ENCODE results near the gene HNRNPA2B1. TPM values are rescaled to one million over a fixed set of nuclear protein-coding genes. Genes with fewer than 3 reads are reported as not detected.
"Not testable (repeated sequence)": the region's sequence is repeated elsewhere in the genome, so short reads cannot be mapped to it uniquely, and the experiment has no call there.

The HNRNPA2B1 gene
- total RNA-seq, 1 donor from 2014 or later: 723 TPM

DNA sequence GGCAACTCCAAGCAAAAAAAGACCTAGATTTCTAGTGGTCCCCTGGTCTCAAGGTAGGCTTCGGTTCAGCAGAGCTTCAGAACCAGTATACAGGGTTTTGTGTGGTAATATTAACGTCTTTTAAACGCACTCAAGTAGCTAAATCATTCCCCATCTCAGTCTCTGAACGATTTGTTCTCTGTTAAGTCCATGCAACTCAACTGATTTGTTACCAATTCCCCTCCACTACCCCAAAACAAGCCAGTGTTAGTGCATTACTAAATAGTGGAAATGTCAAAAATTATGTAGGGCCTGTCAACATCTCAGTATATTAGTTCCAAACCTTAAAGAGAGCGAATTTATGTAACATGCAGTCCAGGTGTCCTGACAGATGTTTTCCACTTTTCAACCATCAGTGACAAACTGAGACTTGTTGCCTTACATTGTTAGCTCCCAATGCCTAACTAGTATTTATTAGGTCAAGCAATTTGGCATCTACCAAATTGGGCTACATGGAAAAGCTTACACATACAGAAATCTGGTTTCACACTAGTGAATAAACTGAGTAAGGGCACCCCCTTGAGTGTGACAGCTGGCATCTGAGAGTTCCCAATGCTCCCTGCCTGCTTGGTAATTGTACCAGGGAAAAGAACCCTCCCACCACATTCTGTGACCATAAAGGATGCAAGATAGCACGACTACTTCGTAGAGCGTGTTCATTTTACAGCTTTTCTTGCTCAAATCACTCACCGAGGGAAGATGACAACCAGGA lies 12.2 kb downstream of the HNRNPA2B1 start:
- no peak overlapping the region for H3K4me3 Mint-ChIP-seq

DNA sequence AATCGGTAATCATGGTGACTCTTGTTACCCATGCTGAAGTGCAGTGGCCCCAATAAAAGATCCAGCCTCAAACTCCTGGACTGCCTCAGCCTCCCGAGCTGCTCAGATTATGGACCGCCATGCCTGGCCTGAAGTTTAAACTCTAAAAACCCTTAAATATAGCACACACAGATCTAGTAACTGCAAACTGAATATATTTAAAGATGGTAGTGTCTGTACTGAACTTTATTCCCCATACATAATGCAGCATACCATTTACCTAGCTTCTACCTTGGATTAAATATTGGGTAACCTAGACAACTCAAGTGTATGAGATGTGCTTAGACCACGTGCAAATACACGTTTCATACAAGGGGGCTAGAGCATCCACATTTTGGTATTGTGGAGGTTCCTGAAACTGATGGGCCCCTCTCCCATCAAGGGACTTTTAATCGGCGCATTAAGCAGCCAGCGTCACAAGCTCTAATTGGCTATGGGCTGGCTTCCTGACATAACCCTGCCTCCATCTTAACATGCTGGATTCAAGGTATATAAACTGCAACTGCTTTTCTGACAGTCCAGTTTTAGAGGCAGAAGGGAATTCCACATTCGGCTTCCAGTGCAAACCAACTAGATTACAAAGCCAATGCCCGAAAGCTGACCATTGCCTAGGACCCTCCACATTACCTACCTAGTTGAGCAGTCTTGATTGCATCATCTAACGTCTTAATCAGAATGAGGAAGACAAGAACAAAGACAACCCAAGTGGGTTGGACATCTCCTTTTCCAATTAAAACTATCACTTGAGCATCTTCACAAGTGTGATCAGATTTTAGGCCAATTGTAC lies 13.0 kb downstream of the HNRNPA2B1 start:
- DNase-seq (ENCODE audit: low spot score in 2 of 2, unreplicated experiment in 2 of 2): no peak
- H3K27ac Mint-ChIP-seq: peak overlapping the region; percentile 86
- no peaks in the 10 kb centered on the region for H3K27me3 Mint-ChIP-seq (ENCODE audit: low read depth)
- H3K4me3 Mint-ChIP-seq: no peak overlapping the region
- TF ChIP-seq CTCF (IDR thresholded peaks at IDR 0.05; ENCODE audit: unreplicated experiment): no peak
- H3K9me3 Mint-ChIP-seq: no peaks in the 10 kb centered on the region
- peaks cover 17% of the 10 kb centered on the region for H3K4me1 Mint-ChIP-seq
- peaks cover 23% of the 10 kb centered on the region for H3K36me3 Mint-ChIP-seq

More for the DNA sequence above, 12.2 kb downstream of the HNRNPA2B1 start:
- H3K4me1 Mint-ChIP-seq: peaks cover 24% of the 10 kb centered on the region
- peak overlapping the region; percentile 22 for H3K27ac Mint-ChIP-seq
- no peaks in the 10 kb centered on the region for H3K27me3 Mint-ChIP-seq (ENCODE audit: low read depth)
- H3K36me3 Mint-ChIP-seq: peaks cover 31% of the 10 kb centered on the region
- no peaks in the 10 kb centered on the region for H3K9me3 Mint-ChIP-seq
- DNase-seq (ENCODE audit: low spot score in 2 of 2, unreplicated experiment in 2 of 2): no peak
- no peak for TF ChIP-seq CTCF (IDR thresholded peaks at IDR 0.05; ENCODE audit: unreplicated experiment)

DNA sequence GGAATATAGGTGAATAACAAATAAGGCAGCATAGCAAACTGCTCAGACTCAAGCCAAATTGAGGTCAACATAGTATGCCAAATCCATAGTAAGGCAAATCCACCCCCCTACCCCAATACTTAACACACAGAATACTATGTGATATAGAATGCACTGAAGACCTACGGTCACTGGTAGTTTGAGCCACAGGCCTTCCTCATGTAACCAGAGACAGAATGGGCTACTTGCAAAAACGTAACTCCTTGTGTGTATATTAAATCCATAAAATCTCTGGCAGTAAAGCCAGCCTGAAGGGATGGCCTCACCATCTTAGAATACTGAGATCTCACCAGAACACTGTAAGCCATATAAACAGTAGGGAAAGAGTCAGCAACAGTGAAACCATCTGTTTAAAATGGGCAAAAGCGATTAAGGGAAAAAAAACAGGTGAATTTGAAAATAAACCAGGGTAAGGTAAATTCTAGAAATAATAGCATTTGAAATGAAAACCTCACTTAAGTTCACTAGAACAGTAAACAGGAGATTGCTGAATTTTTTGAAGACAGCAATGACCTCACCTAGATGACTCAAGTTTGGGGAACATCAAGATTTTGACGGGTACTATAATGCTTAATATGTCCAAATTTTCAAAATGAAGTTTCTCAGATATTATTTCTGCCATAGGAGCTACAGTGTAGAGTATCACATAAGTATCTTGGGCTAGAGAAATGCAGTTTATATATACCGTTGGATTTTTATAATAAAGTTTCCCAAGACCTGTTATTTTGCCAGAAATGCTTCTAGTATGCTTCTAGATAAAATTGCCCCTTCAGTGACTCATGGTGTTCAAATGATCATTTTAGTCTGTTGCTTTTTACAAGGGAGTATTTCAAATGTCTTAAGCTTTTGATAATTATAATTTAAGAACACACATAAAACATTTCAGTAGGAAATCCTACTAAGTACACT lies 13.9 kb downstream of the HNRNPA2B1 start:
- no peak overlapping the region for H3K4me3 Mint-ChIP-seq
- no peaks in the 10 kb centered on the region for H3K27me3 Mint-ChIP-seq (ENCODE audit: low read depth)
- no peak for TF ChIP-seq CTCF (IDR thresholded peaks at IDR 0.05; ENCODE audit: unreplicated experiment)
- H3K4me1 Mint-ChIP-seq: peaks cover 14% of the 10 kb centered on the region
- no peaks in the 10 kb centered on the region for H3K9me3 Mint-ChIP-seq
- peaks cover 15% of the 10 kb centered on the region for H3K36me3 Mint-ChIP-seq
- H3K27ac Mint-ChIP-seq: peak overlapping the region; percentile 86
- DNase-seq (ENCODE audit: low spot score in 2 of 2, unreplicated experiment in 2 of 2): no peak

- Mint-ChIP-seq H3K9me3 (no peaks in the 10 kb centered on the region), H3K4me1 (peaks cover 17% of the 10 kb centered on the region), H3K27me3 (ENCODE audit: low read depth) (no peaks in the 10 kb centered on the region), H3K27ac (peak overlapping the region; percentile 13), H3K36me3 (peaks cover 13% of the 10 kb centered on the region), H3K4me3 (no peak overlapping the region)
- no peak for DNase-seq (ENCODE audit: low spot score in 2 of 2, unreplicated experiment in 2 of 2)
- no peak for TF ChIP-seq CTCF (IDR thresholded peaks at IDR 0.05; ENCODE audit: unreplicated experiment)
These were observed 14.7 kb downstream of the HNRNPA2B1 start for GRCh38 chr7:26185844-26186180.

DNA sequence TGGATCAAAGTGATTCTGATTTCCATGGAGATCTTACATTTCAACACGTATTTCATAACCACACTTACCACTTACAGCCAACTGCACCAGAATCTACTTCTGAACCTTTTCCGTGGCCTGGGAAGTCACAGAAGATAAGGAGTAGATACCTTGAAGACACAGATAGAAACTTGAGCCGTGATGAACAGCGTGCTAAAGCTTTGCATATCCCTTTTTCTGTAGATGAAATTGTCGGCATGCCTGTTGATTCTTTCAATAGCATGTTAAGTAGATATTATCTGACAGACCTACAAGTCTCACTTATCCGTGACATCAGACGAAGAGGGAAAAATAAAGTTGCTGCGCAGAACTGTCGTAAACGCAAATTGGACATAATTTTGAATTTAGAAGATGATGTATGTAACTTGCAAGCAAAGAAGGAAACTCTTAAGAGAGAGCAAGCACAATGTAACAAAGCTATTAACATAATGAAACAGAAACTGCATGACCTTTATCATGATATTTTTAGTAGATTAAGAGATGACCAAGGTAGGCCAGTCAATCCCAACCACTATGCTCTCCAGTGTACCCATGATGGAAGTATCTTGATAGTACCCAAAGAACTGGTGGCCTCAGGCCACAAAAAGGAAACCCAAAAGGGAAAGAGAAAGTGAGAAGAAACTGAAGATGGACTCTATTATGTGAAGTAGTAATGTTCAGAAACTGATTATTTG lies 15.3 kb downstream of the HNRNPA2B1 start:
- no peak for TF ChIP-seq CTCF (IDR thresholded peaks at IDR 0.05; ENCODE audit: unreplicated experiment)
- no peak overlapping the region for H3K4me3 Mint-ChIP-seq
- no peaks in the 10 kb centered on the region for H3K27me3 Mint-ChIP-seq (ENCODE audit: low read depth)
- H3K27ac Mint-ChIP-seq: peak overlapping the region; percentile 13
- H3K36me3 Mint-ChIP-seq: peaks cover 8% of the 10 kb centered on the region
- peaks cover 15% of the 10 kb centered on the region for H3K4me1 Mint-ChIP-seq
- no peak for DNase-seq (ENCODE audit: low spot score in 2 of 2, unreplicated experiment in 2 of 2)
- no peaks in the 10 kb centered on the region for H3K9me3 Mint-ChIP-seq

DNA sequence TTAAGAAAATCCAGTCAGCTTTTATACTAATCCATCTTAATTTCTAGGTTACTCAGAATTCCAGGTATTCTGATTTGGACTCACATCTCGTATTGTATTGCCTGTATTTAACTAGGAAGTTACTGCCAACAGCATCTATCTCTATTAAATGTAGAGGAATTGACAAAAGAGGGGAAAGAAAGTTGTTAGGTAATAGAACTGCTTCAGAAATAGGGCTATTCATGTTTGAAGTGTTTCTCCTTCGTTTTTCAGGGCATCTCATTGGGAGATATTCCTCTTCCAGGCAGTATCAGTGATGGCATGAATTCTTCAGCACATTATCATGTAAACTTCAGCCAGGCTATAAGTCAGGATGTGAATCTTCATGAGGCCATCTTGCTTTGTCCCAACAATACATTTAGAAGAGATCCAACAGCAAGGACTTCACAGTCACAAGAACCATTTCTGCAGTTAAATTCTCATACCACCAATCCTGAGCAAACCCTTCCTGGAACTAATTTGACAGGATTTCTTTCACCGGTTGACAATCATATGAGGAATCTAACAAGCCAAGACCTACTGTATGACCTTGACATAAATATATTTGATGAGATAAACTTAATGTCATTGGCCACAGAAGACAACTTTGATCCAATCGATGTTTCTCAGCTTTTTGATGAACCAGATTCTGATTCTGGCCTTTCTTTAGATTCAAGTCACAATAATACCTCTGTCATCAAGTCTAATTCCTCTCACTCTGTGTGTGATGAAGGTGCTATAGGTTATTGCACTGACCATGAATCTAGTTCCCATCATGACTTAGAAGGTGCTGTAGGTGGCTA lies 16.1 kb downstream of the HNRNPA2B1 start:
- not testable (repeated sequence) for H3K27me3 Mint-ChIP-seq (ENCODE audit: low read depth); H3K4me3 Mint-ChIP-seq; DNase-seq (ENCODE audit: low spot score in 2 of 2, unreplicated experiment in 2 of 2); H3K36me3 Mint-ChIP-seq; H3K9me3 Mint-ChIP-seq
- Mint-ChIP-seq H3K4me1 (peaks cover 15% of the 10 kb centered on the region), H3K27ac (peak overlapping the region; percentile 17)

All from mesothelial cell of epicardium (in vitro differentiated cells).